Suppressor macrophage treated with lipopolysaccharide for 4 hours (primary cell): Measurements from ENCODE around the gene FOSL1.
A peak's percentile ranks its signal among the peaks of the same experiment; 100 is the strongest.

Experiments
- DNase-seq: peaks from one replicate; pipeline ENCODE4 v3.0.0-alpha.2; 2020

Gene FOSL1

DNA sequence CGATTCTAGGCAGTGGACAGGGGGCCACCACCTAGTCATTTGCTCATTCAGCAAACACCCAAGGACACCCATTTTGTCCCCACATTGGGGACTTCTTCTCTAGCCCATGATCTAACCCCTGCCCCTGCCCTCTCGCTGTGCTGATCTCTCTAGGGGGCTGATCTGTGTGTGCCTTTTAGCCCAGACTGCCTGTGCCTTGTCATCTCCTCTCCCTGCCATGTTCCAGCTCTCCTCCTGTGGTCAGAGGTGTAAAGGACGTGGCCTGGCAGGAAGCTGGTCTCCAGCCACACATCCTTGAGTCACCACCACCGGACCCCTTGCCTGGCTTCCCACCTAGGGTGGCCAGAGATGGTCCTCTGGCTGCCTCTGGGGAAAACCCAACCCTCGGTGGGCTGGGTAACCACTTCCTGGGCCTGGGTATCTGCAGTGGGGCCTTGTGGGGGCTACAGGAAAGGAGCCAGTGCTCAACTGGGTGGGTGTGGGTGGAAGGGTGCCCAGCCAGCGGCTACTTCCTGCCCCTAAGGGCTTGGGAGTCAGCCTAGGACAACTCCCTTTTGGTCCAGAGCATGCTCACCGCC is 19.3 kb downstream of the FOSL1 start:
- DNase-seq: no peak

DNA sequence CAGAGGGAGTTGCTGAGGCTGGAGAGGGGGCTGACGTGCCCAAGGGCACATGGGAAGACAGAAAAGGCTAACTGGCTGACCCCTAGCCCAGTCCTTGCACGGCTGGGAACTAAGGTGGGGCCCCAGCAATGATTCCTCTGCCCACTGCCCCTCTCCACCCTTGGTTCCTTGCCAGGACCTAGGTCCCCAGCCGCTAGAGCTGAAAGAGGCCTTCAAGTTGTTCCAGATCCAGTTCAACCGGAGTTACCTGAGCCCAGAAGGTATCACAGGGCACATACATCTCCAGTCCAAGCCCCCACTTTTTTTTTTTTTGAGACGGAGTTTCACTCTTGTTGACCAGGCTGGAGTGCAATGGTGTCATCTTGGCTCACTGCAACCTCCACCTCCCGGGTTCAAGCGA is 20.2 kb downstream of the FOSL1 start:
- no peak for DNase-seq

DNA sequence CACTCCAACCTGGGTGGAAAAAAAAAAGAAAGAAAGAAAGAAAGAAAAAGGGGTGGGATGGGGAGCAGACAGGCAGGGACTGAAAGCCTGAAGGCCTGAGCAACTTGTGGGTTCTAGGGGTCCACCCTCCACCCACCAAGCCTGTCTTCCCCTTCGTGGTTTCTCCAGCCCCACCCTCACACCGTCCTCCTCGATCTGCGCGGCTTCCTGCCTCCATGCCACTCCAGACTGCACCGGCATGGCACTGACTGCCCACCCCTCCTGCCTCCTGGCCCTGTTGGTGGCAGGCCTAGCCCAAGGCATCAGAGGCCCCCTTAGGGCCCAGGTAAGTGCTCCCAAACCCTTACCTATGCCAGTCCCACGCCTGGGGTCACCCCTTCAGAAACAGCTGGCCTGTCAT is 20.6 kb downstream of the FOSL1 start, which contains the start of gene CTSW:
Gene CTSW (plus strand): TSS at position 221 of the 400 bp plus-strand sequence. CDS start 18 bp downstream, at position 239.
- DNase-seq: no peak

DNA sequence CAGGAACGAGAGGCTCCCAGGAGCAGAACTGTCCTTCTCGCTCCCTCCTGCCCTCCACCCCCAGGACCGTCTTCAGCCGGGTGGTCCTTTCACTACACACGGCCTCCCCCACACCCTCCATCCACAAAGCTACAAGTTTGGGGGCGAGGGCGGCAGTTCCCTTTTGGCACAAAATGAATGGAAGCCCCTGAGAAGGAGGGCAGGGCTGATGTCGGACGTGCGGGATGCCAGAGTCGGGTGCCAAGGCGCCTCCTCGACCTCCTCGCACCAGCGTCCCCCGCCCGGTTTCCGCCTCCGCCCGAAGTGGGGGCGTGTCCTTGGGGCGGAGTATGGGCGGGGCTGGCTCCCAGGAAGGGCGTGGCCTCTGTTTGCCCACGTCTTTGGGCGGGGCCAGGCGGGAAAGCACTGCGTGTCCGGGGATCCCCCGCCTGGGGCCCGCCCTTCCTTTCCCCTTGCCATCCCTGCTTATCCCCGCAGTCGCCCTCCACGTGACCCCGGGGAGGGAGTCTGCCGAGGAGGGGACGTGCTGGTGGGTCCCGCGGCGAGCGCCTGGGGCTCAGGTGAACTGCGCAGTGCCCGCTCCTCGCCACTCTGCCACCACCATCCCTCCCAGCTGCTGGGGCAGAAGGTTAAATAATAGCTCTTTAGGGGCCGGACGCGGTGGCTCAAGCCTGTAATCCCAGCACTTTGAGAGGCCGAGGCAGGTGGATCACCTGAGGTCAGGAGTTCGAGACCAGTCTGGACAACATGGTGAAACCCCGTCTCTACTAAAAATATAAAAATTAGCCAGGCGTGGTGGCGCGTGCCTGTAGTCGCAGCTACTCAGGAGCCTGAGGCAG is 26.7 kb downstream of the FOSL1 start:
- DNase-seq: peak; percentile 98

DNA sequence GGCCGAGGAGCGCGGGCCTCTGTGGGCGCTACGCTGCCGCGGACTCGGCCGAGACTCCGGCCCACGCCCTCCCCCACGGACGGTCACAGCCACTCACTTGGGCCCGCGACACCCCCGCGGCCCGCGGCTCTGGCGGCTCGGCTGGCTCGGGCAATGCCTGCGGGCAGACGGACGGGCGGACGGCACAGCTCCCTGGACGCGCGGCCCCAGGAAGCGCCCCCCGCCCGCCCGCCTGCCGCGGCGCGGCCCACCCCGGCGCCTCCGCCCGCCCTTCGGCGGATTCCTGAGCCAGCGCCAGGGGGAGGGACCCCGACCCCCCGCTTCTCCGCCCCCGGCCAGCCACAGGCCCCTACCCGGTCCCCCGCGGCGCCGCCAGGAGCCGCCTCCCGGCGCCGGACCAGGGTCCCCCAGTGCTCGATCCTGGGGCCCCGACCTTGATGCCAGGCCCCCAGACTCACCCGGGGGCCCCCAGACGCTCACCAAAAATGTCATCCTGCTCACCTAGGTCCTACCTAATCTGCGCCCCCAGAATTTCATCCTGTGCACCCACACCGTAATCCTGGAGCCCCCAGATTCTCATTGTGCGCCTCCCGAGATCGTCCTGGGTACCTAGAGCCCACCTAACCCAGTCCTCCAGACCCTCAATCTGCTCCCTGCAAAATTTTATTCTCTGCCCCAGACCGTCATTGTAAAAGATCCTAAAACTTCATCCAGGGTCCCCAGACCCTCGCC is 27.4 kb downstream of the FOSL1 start, which contains the start of gene EFEMP2:
Gene EFEMP2 (minus strand): TSS at position 215 of the 732 bp plus-strand sequence. CDS start 446 bp downstream, outside the sequence.
- no peak for DNase-seq

DNA sequence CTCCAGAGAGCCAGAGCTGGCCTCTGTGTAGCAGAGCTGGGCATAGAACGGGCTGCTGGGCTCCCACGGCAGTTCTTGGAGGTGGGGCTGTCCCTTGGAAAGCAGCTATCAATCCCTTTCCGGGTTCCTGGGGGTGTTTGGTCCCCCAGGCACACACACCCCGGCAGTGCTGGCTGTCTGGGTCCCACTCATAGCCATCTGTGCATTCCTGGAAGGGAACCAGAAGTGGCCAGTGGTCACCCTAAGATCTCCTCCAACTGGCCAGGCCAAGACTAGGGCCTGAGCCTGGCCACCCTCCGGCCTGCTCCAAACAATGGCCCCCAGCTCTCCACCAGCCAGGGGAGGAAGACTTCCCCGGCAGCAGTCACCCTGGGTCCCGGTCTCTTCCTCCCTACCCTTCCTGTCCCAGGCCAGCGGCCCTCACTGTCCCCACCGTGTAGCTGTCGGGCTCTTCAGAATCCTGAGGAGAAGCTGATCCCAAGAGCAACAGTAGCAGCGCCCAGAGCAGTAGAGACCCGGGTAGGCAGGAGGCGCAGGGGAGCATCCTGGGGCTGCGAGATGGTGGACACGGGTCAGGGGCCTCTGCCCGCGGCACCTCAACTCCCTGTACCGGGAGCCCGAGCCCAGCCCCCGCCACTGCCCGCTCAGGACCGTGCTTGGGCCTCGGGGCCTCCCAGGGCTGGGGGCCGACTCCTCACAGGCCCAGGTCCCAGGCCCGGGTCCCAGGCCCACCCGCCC is 28.2 kb downstream of the FOSL1 start:
- DNase-seq: no peak

DNA sequence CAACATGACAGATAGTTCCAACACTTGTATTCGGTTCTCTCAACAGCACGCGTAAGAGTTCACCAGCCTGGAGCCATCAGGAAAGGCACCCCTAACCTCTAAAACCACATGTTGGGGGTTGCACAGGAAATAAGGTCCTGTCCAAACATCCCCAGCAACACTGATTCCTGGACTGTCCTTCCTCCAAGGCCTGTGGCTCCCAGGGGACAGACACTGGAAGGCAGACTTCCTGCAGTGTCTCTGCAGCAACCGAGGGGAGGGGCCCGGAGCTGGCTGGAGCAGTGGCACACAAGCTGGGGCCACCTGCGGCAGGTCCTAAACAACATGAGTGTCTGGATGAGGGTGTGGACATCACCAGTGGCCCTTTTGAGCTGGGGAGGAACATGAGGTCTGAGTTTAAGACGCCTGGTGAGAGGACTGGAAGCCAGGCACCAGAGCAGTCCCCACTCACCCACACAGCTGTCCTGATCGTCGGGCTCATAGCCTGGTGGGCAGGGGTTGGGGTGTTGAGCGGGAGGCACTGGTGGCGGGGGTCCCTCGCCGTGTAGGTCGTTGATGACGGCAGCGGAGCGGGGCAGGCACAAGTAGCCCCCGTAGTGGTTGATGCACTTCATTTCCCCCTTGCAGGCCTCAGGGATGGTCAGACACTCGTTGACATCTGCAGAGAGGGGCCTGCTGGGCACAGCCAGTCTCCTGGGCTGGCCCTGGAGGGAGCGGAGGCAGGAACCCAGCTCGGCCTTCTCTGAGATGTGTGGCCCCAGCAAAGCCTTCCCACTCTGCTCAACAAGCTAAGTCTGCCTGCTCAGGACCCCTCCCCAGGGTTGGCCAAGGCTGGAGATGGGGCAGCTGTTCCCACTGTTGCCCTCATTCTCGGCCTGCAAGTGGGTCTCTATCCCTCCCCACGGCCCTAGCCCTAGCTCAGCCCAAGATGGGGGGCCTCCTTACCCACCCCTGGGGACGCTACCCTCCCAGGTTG is 29.2 kb downstream of the FOSL1 start:
- no peak for DNase-seq

DNA sequence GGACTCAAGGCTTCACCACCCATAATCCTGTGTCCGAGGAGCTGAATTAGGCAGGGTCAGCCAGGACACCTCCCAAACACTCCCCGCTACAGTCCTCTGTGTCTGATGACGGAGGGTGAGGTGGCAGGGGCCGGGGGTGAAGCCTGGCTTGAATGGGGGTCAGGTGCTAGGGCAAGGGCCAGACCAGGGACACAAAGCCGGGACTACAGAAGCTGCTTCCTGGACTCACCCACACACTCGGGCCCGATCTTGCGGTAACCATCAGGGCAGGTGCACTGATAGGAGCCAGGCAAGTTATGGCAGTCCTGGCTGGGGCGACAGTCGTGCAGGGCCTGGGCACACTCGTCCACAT is 29.9 kb downstream of the FOSL1 start:
- no peak for DNase-seq

DNA sequence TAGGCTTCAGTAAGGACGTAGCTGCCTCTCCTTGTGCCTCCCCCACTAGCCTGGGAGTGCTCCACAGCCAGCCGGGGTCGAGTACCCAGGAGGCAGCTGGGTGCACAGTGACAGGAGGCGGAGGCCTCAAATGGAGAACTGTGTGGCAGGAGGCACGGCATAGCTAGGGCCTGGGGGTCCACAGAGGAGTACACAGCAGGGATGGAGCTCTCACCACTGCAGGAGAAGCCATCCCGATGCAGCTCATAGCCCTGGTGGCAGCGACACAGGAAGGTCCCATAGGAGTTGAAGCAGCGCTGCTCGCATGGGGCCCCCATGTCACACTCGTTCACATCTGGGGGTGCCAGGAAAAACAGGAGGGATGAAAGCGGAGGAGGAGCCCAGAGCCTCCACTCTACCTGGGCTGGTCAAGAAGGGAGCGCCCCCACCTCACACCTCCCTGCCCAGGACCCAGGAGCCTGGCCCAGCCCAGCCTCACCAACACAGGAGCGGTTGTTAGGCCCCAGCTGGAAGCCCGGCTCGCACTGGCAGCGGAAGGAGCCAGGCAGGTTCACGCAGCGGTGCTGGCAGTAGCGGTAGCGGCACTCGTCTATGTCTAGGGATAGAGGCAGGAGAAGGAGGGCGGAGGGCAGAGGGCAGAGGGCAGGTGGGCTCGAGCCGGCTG is 30.4 kb downstream of the FOSL1 start:
- DNase-seq: no peak

DNA sequence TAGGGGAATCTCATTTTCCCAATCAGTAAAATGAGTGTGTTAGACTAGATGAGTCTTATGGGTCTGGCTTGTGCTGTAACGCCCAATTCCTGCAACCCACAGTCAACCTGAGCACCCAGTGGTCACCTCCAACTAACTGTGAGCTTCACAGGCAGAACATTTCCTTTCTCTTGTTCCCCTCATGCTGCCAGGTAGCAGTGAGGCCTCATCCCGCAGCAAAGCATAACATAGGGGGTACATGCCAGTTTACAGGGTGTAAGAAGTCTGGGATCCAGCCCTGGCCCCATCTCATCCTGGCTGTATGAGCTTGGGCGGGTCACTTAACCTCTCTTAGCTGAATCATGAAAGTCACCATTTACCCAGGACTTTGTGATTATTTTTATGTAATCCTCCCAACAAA is 31.3 kb downstream of the FOSL1 start:
- no peak for DNase-seq

DNA sequence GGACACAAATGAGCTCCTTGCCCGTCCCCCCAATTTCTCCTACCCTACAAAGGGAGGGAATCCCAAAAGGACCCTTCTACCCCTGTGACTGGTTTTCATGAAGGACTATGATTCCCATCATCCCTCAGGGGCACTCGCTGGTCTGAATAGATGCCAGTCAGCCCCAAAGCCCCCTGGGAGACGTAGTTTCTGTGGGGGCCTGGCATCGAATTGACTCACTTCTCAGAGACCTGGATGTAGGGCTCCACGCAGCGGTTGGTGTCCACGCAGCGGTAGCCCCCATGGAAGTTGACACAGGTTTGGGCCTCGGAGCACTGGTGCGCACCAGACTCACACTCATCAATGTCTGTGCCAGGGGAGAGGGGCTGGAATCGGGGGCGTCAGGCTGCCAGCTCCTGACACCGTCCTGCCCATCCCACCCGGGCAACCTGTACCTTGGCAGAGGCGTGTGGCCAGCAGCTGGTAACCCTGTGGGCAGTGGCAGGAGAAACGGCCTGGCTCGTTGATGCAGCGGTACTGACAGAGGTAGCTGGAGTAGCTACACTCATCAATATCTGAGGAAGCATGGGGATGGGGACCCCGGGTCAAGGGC is 32.0 kb downstream of the FOSL1 start:
- DNase-seq: no peak

DNA sequence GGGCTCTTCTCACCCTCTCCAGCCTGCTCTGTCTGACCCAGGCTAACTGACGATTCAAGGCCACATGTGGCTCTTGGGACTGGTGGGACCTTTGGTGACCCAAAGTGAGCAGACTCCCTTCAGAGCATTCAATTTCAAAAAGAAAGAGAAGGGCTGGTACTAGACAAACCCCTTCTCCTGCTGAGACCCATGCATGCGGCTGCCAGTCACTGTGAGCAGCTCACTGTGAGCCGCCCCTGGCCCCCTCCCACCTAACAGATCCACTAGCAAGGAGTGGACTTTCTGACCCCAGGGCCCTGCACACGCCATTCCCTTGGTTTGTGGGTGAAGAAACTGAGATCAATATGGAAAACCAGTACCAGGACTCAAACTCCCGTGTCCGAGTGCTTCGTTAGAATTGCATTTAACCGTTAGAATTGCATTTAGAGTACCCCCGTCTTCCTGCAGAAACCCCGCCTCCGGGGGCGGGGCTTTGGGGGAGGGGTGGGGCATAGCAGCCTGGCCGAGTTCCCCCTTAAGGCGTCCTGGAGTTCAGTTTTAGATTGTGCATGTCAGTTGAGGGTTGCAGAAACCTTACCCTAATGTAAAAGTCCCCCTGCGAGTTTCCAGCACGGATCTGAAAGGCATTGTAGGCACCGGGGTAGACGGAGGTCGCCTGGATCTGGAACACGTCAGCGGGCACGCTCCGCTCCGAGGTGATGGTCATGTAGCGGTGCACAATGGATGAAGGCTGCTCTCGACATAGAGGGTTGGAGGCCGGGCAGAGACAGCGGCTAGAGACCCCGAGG is 32.7 kb downstream of the FOSL1 start:
- no peak for DNase-seq

DNA sequence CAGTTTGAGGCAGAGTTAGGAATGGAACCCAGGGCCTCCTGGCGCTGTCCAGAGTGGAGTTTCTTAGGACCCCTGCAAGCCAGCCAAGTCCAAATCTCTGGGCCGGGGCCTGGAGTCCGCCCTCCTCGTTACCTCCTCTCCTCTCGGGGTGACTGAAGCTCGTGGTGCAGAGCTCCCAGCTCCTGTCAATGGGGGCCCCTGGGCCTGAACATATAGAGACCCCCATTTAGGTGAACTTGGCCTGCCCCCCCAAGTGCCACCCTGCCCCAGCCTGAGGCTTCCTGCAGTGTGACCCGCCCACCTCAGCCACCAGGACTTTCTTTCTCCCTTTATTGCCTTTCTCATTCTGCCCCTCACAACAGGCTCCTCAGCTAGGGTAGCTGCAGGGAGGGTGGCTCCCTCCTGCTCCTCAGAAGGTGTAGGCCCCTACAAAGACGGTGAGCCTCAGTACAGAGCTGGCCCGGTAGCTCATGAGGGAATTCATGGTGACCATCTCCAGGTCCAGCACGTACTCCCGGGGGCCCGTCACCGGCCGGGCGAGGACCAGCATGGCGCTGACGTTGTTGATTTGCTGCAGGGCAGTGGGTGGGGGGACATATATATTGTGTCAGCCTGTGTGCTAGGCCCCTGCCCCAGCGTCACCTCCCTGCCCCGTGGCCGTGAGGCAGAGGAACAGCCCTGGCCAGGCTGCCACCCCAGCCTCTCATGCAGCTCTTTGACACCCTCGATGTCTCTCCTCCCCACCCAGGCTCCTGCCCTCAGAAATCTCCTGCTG is 33.5 kb downstream of the FOSL1 start:
- DNase-seq: no peak

DNA sequence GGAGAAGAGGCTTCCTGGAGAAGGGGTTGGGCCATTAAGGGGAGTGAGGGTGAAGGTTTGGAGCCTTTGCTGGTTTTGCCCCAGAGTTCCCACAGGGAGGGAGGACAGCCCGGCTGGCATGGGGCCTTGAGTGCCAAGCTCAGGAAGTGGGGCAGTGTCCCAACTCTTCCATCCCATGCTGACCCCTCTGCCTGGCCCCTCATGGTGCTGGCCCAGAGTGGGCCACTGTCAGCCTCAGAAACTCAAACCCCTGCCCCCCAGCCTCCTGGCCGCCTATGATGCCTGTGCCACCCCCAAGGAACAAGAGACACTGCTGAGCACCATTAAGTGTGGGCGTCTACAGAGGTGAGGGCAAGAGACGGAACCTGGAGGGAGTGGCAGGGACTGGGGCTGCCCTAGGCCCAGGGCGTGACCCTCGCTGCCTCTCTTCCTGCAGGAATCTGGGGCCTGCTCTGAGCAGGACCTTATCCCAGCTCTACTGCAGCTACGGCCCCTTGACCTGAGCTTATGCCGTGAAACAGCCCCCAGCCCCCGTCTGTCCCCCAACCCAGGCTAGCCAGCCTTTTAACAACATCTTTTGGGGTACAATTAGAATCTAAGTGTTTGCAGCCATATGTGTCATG is 34.5 kb downstream of the FOSL1 start:
- no peak for DNase-seq

DNA sequence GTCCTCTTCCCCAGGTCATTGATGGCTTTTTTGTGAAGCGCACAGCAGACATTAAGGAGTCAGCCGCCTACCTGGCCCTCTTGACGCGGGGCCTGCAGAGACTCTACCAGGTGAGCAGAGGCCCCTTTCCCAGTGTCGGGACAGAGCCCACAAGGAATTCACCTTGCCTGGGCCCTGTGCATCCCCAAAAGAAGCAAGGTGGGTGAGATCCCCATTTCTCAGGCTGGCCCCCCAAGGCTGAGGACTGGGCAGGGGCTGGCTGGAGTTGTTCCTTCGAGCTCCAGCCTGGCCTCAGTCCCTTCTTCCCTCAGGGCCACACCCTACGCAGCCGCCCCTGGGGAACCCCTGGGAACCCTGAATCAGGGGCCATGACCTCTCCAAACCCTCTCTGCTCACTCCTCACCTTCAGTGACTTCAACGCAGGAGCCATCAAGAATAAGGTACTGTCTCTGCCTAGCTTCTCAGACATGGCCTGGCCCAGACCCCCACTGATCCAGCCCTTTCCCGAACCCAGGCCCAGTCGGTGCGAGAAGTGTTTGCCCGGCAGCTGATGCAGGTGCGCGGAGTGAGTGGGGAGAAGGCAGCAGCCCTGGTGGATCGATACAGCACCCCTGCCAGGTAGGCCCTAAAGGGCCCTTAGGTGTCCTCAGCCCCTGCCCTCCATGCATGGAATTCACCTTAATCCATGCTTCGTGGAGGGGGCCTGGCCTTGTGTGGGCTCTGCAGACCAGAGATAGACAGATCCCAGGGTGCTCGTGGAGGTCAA is 35.3 kb downstream of the FOSL1 start:
- no peak for DNase-seq

DNA sequence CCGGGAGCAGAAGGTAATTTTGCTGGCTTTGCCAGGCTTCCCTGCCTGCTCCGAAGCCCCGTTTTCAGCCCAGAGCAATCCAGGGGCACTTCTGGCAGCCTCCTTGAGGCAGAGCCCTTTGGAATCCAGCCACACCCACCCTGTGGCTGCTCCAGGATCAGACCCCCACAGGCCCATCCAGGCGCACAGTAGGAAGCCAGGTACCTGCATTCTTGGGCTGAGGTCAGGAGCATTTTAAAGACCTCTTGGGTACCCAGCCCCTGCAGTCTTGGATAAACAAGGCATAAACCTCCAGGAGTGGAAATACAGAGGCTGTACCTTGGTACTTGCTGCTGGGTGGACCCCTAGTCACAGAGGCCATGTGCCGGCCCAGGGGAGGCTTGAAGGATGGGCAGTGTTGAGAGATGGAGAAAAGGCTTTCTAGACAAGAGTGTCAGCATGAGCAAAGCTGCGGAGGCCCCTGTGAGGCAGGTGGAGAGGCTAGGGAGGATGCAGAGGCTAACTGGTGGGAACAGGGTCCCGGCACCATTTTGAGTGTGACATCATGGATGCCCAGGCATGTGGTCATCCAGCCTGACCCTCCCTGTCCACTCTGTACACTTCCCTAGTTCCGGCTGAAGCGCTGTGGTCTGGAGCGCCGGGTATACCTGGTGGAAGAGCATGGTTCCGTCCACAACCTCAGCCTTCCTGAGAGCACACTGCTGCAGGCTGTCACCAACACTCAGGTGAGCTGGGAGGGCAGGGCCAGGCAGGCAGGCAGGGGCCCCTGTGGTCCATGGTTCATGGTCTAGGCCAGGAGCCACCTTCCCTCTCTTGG is 36.1 kb downstream of the FOSL1 start:
- no peak for DNase-seq
